SKM-1 treated with dmso at 0.1 percent for 144 hours (cell line): ENCODE results near the gene MNAT1.
"Not testable (repeated sequence)": the region's sequence is repeated elsewhere in the genome, so short reads cannot be mapped to it uniquely, and the experiment has no call there.

ENCODE experiments used
- DNase-seq: peaks from one replicate; lab custom pipeline; 2025; ENCODE audit not compliant: unreplicated experiment; lab: John Stamatoyannopoulos, UW

The MNAT1 gene

DNA sequence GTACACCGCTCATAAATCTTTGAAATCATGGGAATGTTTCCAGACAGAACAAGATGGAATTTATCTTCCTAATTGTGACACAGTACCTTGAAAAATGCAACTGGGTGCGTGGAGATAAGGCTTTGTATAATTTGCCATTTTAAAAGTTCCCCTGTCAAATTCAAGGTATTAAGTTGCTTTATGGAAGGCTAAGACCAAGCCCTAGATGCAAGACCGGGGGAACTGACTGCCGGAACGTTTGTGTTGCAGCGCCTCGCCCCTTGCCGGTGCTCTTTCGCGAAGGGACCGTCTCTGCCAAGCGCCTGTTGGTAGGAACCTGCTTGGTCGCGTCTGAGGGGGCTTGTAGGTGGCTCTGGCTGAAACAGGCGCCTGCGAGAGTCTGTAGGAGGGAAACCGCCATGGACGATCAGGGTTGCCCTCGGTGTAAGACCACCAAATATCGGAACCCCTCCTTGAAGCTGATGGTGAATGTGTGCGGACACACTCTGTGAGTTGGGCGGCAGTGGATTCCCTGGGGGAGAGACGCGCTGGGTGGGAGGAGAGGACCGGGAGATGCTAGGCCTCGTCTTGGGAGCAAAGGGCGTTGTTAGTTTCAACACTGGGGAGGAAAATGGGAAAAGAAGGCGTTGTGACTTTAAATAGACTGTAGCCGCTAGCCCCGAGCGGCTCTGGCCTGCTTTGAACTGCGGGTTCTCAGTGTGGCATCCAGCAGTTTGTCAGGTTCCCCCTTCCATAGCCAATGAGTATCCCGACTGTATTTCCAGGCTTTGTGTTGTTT lies at the start of gene MNAT1:
Gene MNAT1 (plus strand): TSS at position 297 of the 778 bp plus-strand sequence. CDS start 102 bp downstream, at position 399.
- peak; percentile 24 for DNase-seq

GRCh38 chr14:60686865-60687264 lies 47.7 kb upstream of the MNAT1 start:
- DNase-seq, result no peak

DNA sequence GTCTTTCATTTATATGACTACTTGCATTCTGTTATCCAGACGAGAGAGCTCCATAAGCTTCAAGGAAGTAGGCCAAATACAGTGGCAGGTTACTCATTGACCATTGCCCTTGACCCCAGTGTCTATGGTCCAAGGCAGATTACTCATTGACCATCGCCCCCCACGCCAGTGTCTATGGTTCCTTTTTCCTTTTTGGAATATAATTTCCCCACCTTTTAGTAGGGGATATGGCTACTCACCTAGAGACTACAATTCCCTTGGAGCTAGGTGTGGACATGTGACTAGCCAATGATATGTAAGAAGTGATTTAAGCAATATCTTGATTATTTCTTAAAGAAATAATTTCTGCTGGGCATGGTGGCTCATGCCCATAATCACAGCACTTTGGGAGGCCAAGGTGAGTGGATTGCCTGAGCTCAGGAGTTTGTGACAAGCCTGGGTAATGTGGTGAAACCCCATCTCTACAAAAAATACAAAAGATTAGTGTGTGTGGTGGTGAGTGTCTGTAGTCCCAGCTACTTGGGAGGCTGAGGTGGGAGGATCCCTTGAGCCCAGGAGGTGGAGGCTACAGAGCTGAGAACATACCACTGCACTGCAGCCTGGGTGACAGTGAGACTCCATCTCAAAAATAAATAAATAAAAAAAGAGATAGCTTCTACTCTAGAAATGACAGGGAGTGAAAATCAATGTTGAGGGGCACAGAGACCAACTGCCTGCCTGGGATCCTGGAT lies 43.0 kb upstream of the MNAT1 start:
- no peak for DNase-seq

DNA sequence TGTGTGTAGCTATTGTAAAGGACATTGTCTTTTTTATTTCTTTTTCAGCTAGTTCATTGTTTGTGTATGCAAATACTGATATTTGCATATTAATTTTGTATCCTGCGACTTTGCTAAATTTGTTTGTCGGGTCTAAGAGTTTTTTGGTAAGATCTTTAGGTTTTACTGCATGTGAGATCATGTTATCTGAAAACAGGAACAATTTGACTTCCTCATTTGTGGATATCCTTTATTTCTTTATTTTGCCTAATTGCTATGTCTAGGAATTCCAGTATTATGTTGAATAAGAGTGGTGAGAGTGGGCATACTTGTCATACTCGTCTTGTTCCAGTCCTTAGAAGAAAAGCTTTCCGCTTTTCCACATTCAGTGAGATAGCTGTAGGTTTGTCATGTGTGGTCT lies 39.2 kb upstream of the MNAT1 start:
- no peak for DNase-seq

GRCh38 chr14:60700598-60700997 lies 34.0 kb upstream of the MNAT1 start:
- DNase-seq, result no peak

GRCh38 chr14:60705100-60705499 lies 29.5 kb upstream of the MNAT1 start:
- DNase-seq, result no peak

DNA sequence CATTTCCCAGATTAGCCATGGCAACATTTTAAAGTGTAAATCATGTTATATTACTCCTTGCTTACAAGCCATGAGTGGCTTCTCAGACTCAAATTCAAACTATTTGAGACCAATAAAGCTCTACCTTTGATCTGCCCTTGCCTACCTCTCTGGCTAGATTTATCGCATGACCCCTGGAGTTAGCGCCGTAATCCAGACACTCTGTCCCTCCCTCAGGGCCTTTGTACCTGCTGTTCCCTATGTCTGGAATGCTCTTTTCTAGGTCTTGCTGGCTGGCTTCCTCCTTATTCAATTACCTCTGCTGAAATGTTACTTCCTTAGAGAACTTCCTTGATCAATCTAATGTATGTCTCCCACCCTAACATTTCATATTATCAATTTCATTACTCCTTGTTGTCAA lies 26.7 kb upstream of the MNAT1 start:
- DNase-seq, result no peak

- DNase-seq, result no peak
These were observed 24.1 kb upstream of the MNAT1 start for GRCh38 chr14:60710494-60710893.

- DNase-seq, result no peak
These were observed 21.0 kb upstream of the MNAT1 start for GRCh38 chr14:60713513-60713912.

- DNase-seq, result no peak
These were observed 14.2 kb upstream of the MNAT1 start for GRCh38 chr14:60720391-60720790.

- no peak for DNase-seq
These were observed 13.6 kb upstream of the MNAT1 start for GRCh38 chr14:60720962-60721325.

DNA sequence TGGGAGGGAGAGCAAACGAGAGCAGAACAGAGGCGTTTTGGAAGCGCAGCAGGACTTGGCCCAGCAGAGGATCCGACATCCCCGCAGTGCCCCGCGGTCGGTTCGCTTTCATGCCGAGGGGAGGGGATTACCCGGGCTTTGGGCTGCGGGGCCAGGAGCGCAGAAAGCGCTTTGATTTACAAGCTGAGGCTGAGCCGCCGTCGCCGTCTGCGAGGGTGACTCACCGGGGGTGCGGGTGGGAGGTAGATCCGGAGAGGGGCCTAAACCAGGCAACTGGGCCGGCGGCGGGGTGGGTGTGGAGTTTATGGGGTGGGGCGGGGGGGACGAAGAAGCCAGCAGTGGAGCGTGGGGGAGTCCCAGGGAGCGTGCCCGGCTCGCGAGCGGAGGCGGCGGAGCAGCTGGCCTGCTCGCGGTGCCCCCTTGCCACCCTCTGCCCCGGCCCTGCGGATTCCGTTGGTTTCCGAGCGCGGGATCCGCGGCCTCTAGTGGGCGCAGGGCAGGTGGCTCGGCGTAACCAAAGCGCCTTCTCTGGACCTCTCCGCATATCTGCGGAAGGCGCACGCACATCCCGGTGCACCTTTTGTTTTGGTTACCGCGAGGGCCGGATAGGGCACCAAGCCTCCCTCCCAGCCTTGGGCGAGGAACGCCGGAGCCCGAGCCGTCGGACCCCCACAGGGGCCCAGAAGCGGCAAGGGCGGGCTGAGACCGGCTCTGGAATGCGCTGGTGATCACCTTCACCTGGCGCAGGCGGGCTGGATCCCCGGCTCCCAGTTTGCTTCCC lies 13.0 kb upstream of the MNAT1 start:
- no peak for DNase-seq

DNA sequence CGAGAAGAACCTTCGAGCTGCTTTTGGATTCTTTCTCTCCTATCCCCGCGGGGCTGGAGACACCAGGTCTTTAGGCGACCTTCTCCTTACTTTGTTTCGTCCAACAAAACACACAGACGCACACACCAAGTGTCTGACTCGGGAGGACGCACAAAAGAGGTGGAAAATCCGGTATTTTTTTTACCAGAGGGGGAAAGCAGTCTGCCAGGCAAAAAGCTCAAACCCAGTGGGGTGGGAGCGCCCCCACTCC lies 12.5 kb upstream of the MNAT1 start:
- no peak for DNase-seq

GRCh38 chr14:60722357-60723115 lies 12.0 kb upstream of the MNAT1 start:
- no peak for DNase-seq

GRCh38 chr14:60723116-60723906 lies 11.2 kb upstream of the MNAT1 start:
- no peak for DNase-seq

GRCh38 chr14:60723907-60724618 lies 10.5 kb upstream of the MNAT1 start, which contains the start of gene SIX4:
SIX4 (minus strand) TSS chr14:60724351; CDS start chr14:60724074, 277 bp downstream.
- DNase-seq, result peak; percentile 22

DNA sequence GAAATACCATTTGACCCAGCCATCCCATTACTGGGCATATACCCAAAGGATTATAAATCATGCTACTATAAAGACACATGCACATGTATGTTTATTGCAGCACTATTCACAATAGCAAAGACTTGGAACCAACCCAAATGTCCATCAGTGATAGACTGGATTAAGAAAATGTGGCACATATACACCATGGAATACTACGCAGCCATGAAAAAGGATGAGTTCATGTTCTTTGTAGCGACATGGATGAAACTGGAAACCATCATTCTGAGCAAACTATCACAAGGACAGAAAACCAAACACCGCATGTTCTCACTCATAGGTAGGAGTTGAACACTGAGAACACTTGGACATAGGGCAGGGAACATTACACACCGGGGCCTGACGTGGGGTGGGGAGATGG lies 3.3 kb upstream of the MNAT1 start:
- DNase-seq, result not testable (repeated sequence)

DNA sequence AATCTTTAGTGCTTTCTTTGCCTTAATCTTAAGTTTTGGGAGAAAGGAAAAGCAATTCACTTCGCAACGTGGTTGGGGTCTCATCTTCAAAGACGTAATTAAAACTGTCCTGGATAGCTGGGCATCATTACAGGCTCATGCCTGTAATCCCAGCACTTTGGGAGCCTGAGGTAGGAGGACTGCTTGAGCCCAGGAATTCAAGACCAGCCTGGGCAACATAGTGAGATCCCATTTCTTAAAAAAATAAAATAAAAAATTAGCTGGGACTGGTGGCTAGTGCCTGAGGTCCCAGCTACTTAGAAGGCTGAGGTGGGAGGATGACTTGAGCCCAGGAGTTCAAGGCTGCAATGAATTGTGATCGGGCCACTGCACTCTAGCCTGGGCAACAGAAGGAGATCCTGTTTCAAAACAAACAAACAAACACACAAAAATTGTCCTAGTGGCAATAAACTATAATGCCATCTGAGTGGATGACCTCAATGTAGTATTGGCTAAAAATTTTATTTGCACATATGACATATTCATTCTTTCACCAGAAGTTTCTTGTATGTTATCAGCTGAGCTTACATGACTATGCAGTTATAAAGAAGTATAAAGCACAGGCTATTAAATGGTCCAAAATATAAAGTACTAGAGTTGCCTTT lies 1.6 kb upstream of the MNAT1 start:
- DNase-seq, result no peak

DNA sequence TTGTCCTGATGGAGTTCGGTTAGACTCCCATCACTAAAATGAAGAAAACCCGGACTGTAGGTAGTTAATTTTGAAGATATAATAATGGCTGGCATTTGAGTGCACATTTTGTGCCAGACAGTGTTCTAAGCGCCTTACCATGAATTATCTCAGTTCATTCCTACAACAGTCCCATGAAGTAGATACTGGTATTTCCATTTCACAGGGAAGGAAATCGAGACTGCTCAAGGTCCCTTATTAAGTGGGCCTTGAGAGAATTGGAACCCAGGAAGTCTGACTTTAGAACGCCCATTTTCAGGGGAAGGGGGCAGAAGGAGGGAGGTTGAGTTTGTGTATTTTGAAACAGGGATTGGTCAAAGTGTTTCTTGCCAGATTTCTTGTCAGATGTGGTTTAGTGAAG lies 855 bp downstream of the MNAT1 start:
- DNase-seq, result no peak
